ENCODE measurements around the gene SLC46A3. TPM values are rescaled to one million over a fixed set of nuclear protein-coding genes. Genes with fewer than 3 reads are reported as not detected.
A peak's percentile ranks its signal among the peaks of the same experiment; 100 is the strongest.

Gene SLC46A3
- total and polyA plus RNA-seq, 8 donors: 2.3 to 44.3 (median 7.3) TPM

- Histone ChIP-seq H3K4me3 (peak overlapping the region; percentile 79 to 97 (median 89)), H3K36me3 (peaks cover 15 to 34% (median 29%) of the 10 kb centered on the region in 4 donors), H3K9me3 (no peaks in the 10 kb centered on the region), H3K27ac (peak overlapping the region; percentile 88 to 95 (median 94)), H3K4me1 (peaks cover 22 to 52% (median 31%) of the 10 kb centered on the region in 4 donors), H3K27me3 (no peaks in the 10 kb centered on the region)
- intact Hi-C loops (cut with DNase I; ENCODE audit: low total_unique reads): no loop called here
- no peak for DNase-seq
- 4 to 13% (median 7%) methylated on average over 4 of the region's 4 CpGs for WGBS, 5 donors
- TF ChIP-seq EP300 (IDR thresholded peaks at IDR 0.05) (no peak), POLR2AphosphoS5 (IDR thresholded peaks at IDR 0.05) (no peak), CTCF (IDR thresholded peaks at IDR 0.05) (no peak), POLR2A (IDR thresholded peaks at IDR 0.05) (no peak)
These were observed 59.2 kb downstream of the SLC46A3 start for GRCh38 chr13:28659621-28659970.

- no peaks in the 10 kb centered on the region for H3K27me3 ChIP-seq
- H3K4me1 ChIP-seq: peaks cover 22 to 52% (median 31%) of the 10 kb centered on the region in 4 donors
- peak in 2 of 4 donors; percentile 93 for TF ChIP-seq POLR2A (IDR thresholded peaks at IDR 0.05)
- peak; percentile 62 for TF ChIP-seq EP300 (IDR thresholded peaks at IDR 0.05)
- TF ChIP-seq CTCF (IDR thresholded peaks at IDR 0.05): no peak
- TF ChIP-seq POLR2AphosphoS5 (IDR thresholded peaks at IDR 0.05): peak; percentile 99 to 100 (median 100)
- peak within 1 kb of the TSS; percentile 79 to 97 (median 89) for H3K4me3 ChIP-seq
- DNase-seq: peak; percentile 93 to 98
- no peaks in the 10 kb centered on the region for H3K9me3 ChIP-seq
- H3K36me3 ChIP-seq: peaks cover 9 to 29% (median 23%) of the 10 kb centered on the region in 4 donors
- intact Hi-C loops (cut with DNase I; ENCODE audit: low total_unique reads): no loop called here
- H3K27ac ChIP-seq: peak within 1 kb of the TSS; percentile 88 to 95 (median 94)
- 0% methylated on average over 21 to 64 of the region's 64 CpGs for WGBS, 5 donors
These were observed 59.8 kb downstream of the SLC46A3 start, which contains the start of gene POMP for GRCh38 chr13:28658796-28659620. Gene POMP (plus strand): TSS chr13:28659130. CDS start chr13:28659185, 55 bp downstream.

GRCh38 chr13:28658539-28658795 lies 60.3 kb downstream of the SLC46A3 start:
- DNase-seq: peak in 1 of 2 donors; percentile 39
- TF ChIP-seq EP300 (IDR thresholded peaks at IDR 0.05) (no peak), POLR2A (IDR thresholded peaks at IDR 0.05) (no peak), POLR2AphosphoS5 (IDR thresholded peaks at IDR 0.05) (no peak), CTCF (IDR thresholded peaks at IDR 0.05) (no peak)
- H3K36me3 ChIP-seq: peaks cover 5 to 23% (median 18%) of the 10 kb centered on the region in 4 donors
- WGBS, 5 donors: 0 to 3% (median 1%) methylated on average over 8 of the region's 8 CpGs
- H3K9me3 ChIP-seq: no peaks in the 10 kb centered on the region
- H3K4me1 ChIP-seq: peaks cover 22 to 52% (median 31%) of the 10 kb centered on the region in 4 donors
- peak overlapping the region; percentile 79 to 97 (median 89) for H3K4me3 ChIP-seq
- H3K27me3 ChIP-seq: no peaks in the 10 kb centered on the region
- intact Hi-C loops (cut with DNase I; ENCODE audit: low total_unique reads): no loop called here
- H3K27ac ChIP-seq: peak overlapping the region; percentile 88 to 95 (median 94)

GRCh38 chr13:28657784-28658538 lies 60.8 kb downstream of the SLC46A3 start:
- Histone ChIP-seq H3K4me1 (peaks cover 22 to 52% (median 31%) of the 10 kb centered on the region in 4 donors), H3K9me3 (no peaks in the 10 kb centered on the region), H3K4me3 (peak overlapping the region; percentile 79 to 97 (median 89)), H3K27me3 (no peaks in the 10 kb centered on the region), H3K27ac (peak overlapping the region; percentile 88 to 95 (median 94)), H3K36me3 (peaks cover 4 to 18% (median 13%) of the 10 kb centered on the region in 4 donors)
- TF ChIP-seq POLR2A (IDR thresholded peaks at IDR 0.05): no peak
- TF ChIP-seq CTCF (IDR thresholded peaks at IDR 0.05): no peak
- TF ChIP-seq EP300 (IDR thresholded peaks at IDR 0.05): no peak
- no peak for TF ChIP-seq POLR2AphosphoS5 (IDR thresholded peaks at IDR 0.05)
- 34 to 38% (median 35%) methylated on average over 12 of the region's 12 CpGs for WGBS, 5 donors
- intact Hi-C loops (cut with DNase I; ENCODE audit: low total_unique reads): no loop called here
- DNase-seq: peak in 1 of 2 donors; percentile 44

Measured in stomach (tissue), 9 donors.